Panc1 (cell line): ENCODE measurements around the gene FCGBP. TPM values are rescaled to one million over a fixed set of nuclear protein-coding genes. Genes with fewer than 3 reads are reported as not detected.
A peak's percentile ranks its signal among the peaks of the same experiment; 100 is the strongest.
"Not testable (repeated sequence)": the region's sequence is repeated elsewhere in the genome, so short reads cannot be mapped to it uniquely, and the experiment has no call there.

ENCODE experiments used
- ATAC-seq: fragments of 200-7000 bp; cut with Tn5 transposase; 2 replicates; pipeline ENCODE4 v1.9.1; 2020; ENCODE audit warnings: mild to moderate bottlenecking, moderate library complexity
- BruUV-seq: library from RNA; stranded (reverse); fragments of 400-500 nt; replicated peaks from 2 replicates; lab custom pipeline; 2021; lab: Mats Ljungman, UMichigan
- CTCF ChIA-PET: fragments of 300-600 bp; sonication (Branson Sonifier 250); formaldehyde crosslinking; loops from one replicate; lab custom pipeline; 2022; ENCODE audit warnings: antibody characterized with exemption; lab: Charles Lee
- POLR2A ChIA-PET: fragments of 300-600 bp; sonication (Branson Sonifier 250); formaldehyde crosslinking; loops from one replicate; lab custom pipeline; 2022; ENCODE audit warnings: antibody characterized with exemption; lab: Charles Lee
- DNase-seq: peaks from one replicate; pipeline ENCODE4 v3.0.0-alpha.2; 2010; ENCODE audit warnings: low read depth, low spot score
- H3K27ac ChIP-seq: 2 replicates; pipeline ENCODE4 v1.5.1; 2011; ENCODE audit warnings: mild to moderate bottlenecking, low read length, inconsistent platforms
- H3K27me3 ChIP-seq: fragments of 200-500 bp; sonication (Bioruptor generic); 2 replicates; pipeline ENCODE4 v1.6.0; 2014; ENCODE audit warnings: low read length, inconsistent platforms; ENCODE audit not compliant: control insufficient read depth, insufficient read depth
- H3K36me3 ChIP-seq: fragments of 200-500 bp; sonication (Bioruptor generic); 2 replicates; pipeline ENCODE4 v1.5.1; 2014; ENCODE audit warnings: inconsistent platforms, mild to moderate bottlenecking, low read length, moderate library complexity; ENCODE audit not compliant: control insufficient read depth, insufficient read depth
- H3K4me1 ChIP-seq: 2 replicates; pipeline ENCODE4 v1.5.1; 2011; ENCODE audit warnings: inconsistent platforms, mild to moderate bottlenecking, low read length, moderate library complexity; ENCODE audit not compliant: control insufficient read depth, insufficient read depth
- H3K4me3 ChIP-seq, 2 experiments: 2 replicates each; pipeline ENCODE4 v1.5.1; 2011 to 2012; ENCODE audit warnings: low read depth in 2 of 2, low read length in 2 of 2, mild to moderate bottlenecking in 2 of 2, inconsistent platforms in 1 of 2, moderate library complexity in 1 of 2
- H3K9me3 ChIP-seq: fragments of 200-500 bp; sonication (Bioruptor generic); 2 replicates; pipeline ENCODE4 v1.5.1; 2014; ENCODE audit warnings: low read depth, mild to moderate bottlenecking, inconsistent platforms, low read length, moderate library complexity; ENCODE audit not compliant: control insufficient read depth, insufficient read depth
- POLR2AphosphoS5 ChIP-seq: IDR thresholded peaks from 2 replicates; pipeline ENCODE4 v1.6.1; 2012; ENCODE audit warnings: mild to moderate bottlenecking, low read depth, low read length, moderate library complexity
- SIN3A ChIP-seq: IDR thresholded peaks from 2 replicates; pipeline ENCODE4 v1.6.1; 2012; ENCODE audit warnings: low read depth, mild to moderate bottlenecking, low read length, moderate library complexity, borderline replicate concordance; ENCODE audit not compliant: insufficient read depth
- TCF7L2 ChIP-seq: IDR thresholded peaks from 2 replicates; pipeline ENCODE4 v1.6.1; 2011; ENCODE audit warnings: mild to moderate bottlenecking, low read depth, low read length, inconsistent platforms
- in situ Hi-C: cut with HindIII; loops from 2 replicates; pipeline ENCODE4 v1.10.0; 2016; ENCODE audit warnings: low sequenced_read_pairs, low pct_unique_long_range_greater_than_20kb
- intact Hi-C: fragments of 100-400 bp; cut with micrococcal nuclease; formaldehyde crosslinking; loops from one replicate; pipeline ENCODE4 v1.10.0; 2022; ENCODE audit not compliant: unreplicated experiment
- total RNA-seq: library from RNA; stranded (reverse); gene quantifications from one replicate; pipeline ENCODE4 v1.2.1, GENCODE V29; 2021; ENCODE audit not compliant: unreplicated experiment
- TF ChIP-seq, protein P1 (sequence below), 2 experiments: IDR thresholded peaks; 2 replicates each; pipeline ENCODE4 v1.6.1; 2011 to 2012; ENCODE audit warnings: low read depth in 2 of 2, control low read depth in 1 of 2, low read length in 1 of 2, mild to moderate bottlenecking in 1 of 2, moderate library complexity in 1 of 2; ENCODE audit not compliant: insufficient read depth in 1 of 2
- TF ChIP-seq, protein P2 (sequence below): fragments of 450-650 bp; IDR thresholded peaks from 2 replicates; pipeline ENCODE4 v1.5.1; 2017; ENCODE audit warnings: mild to moderate bottlenecking

FCGBP gene
- total RNA-seq, 1 experiment from 2014 or later, result 6.4 TPM

DNA sequence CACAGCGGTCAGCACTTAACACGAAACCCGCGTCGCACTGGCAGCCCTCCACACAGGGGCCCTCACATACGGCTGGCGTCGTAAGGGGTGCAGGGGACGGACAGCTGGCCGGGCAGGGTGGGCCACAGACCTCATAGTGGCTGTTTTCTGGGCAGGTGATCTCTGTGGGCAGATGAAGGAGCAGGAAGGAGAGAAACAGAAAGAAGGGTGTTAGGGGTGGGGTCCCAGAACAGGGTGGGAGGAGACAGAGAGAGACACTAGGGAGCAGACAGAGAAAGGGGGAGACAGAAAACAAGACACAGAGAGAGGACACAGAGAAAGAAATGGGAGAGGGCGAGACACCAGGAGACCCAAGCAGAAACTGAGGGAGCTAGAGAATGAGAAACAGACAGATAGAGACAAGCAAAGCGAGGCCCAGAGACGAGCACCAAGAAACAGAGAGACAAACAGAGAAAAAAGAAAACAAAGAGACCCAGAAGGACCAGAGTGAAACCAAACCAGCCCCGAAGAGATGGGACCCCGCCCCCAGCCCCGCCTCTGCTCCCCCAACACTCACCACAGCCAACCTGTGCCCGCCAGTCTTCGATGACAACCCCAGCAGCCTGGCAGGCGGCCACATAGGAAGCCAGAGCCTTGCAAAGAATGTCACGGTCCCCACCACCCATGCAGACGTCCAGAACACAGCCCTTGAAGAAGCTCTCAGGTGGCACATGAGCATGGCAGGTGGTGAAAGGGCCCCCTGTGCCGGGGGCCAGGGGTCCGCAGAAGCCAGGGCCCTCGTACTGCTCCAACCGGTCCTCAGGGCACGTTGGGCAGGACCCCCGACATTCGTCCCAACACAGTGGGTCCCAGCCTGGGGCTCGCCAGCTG lies 40.8 kb downstream of the FCGBP start:
- H3K36me3 ChIP-seq, ATAC-seq: not testable (repeated sequence)
- intact Hi-C loops, result loop anchor here (10.0 kb wide), 1 partner anchor 241 kb away; no protein-coding TSS in a partner anchor

DNA sequence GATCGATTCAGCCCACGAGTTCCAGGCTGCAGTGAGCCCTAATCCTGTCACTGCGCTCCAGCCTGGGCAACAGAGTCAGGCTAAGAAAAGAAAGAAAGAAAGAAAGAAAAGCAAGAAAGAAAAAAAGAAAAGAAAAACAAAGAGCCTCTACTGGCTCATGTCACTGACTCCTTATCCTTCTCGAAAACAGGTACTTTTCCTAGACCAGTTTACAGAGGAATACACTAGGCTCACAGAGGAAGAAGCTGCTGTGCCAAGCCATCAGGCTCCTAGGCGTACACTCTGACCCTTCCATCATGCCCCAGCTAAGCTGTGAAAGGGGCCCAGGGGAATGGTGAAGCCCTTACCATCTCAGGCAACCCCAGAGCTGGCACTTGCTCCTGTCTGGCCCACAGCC lies 41.9 kb downstream of the FCGBP start:
- H3K27ac ChIP-seq, H3K4me1 ChIP-seq, H3K27me3 ChIP-seq, BruUV-seq, H3K9me3 ChIP-seq, H3K36me3 ChIP-seq, H3K4me3 ChIP-seq, in situ Hi-C loops, DNase-seq: not testable (repeated sequence)
- peak; percentile 5 for ATAC-seq
- ChIA-PET CTCF (interaction anchor here (0.6 to 4.9 kb wide), 4 partner anchors 11 to 100 kb away, joined by 3 to 37 read pairs (median 4); partner anchors contain the start of gene PSMC4), POLR2A (interaction anchor here (0.6 kb wide), 2 partner anchors 180 to 447 kb away, joined by 4 to 12 read pairs; partner anchors contain the start of gene SUPT5H)
- intact Hi-C loops, result loop anchor here (10.0 kb wide), 1 partner anchor 242 kb away; no protein-coding TSS in a partner anchor

More for the DNA sequence above, 40.8 kb downstream of the FCGBP start:
- in situ Hi-C loops, DNase-seq, BruUV-seq, H3K4me1 ChIP-seq, H3K9me3 ChIP-seq, H3K27me3 ChIP-seq, H3K27ac ChIP-seq, H3K4me3 ChIP-seq: not testable (repeated sequence)
- ChIA-PET POLR2A (interaction anchor here (0.6 to 0.7 kb wide), 3 partner anchors 107 to 361 kb away, joined by 3 to 5 read pairs (median 4); partner anchors contain the start of gene EID2B), CTCF (interaction anchor here (0.6 to 4.9 kb wide), 4 partner anchors 16 to 107 kb away, joined by 5 to 37 read pairs (median 6); partner anchors contain the start of gene PSMC4)

DNA sequence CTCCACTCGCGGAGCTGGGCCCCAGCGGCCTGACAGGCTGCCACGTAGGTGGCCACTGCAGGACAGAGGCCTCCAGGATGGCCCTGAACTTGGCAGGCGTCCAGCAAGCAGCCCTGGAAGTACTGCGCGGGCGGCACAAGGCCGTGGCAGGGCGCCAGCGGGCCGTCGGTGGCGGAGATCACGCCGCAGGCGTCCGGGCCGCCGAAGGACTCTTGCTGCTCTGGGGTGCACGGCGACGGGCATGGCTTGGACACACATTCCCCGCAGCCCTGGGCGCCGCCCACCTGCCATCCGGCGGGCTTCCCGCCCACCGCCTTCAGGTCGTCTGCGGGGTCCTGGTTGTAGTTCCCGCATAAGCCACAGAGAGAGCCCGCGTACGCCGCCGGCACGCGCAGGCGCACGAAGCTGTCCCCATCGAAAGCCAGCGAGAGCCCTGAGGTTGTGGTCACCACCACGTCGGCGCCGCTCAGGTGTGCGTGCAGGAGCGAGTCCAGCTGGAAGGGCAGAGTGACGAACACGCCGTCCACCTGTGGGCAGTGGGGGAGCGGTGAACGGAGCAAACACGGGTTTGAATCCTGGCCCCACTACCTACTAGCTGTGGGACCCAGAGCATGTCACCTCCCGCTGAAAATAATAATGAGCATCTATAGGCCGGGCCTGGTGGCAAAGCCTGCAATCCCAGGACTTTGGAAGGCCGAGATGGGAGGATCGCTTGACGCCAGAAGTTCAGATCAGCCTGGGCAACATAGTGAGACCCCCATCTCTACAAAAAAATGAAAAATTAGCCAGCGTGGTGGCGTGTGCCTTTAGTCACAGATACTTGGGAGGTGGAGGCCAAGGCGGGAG lies 42.6 kb downstream of the FCGBP start:
- H3K4me1 ChIP-seq, DNase-seq, H3K27ac ChIP-seq, BruUV-seq, H3K9me3 ChIP-seq, H3K27me3 ChIP-seq, in situ Hi-C loops, H3K36me3 ChIP-seq: not testable (repeated sequence)
- intact Hi-C loops, result loop anchor here (10.0 kb wide), 1 partner anchor 243 kb away; no protein-coding TSS in a partner anchor
- peak overlapping the region; percentile 0 to 4; a peak in 3 of 4 replicates for H3K4me3 ChIP-seq
- ChIA-PET CTCF (interaction anchor here (0.6 to 4.9 kb wide), 6 partner anchors 11 to 99 kb away, joined by 3 to 37 read pairs (median 4); partner anchors contain the start of gene PSMC4), POLR2A (interaction anchor here (0.6 kb wide), 2 partner anchors 447 to 802 kb away, joined by 4 read pairs; partner anchors contain the start of gene SUPT5H)
- peak; percentile 39 for ATAC-seq

DNA sequence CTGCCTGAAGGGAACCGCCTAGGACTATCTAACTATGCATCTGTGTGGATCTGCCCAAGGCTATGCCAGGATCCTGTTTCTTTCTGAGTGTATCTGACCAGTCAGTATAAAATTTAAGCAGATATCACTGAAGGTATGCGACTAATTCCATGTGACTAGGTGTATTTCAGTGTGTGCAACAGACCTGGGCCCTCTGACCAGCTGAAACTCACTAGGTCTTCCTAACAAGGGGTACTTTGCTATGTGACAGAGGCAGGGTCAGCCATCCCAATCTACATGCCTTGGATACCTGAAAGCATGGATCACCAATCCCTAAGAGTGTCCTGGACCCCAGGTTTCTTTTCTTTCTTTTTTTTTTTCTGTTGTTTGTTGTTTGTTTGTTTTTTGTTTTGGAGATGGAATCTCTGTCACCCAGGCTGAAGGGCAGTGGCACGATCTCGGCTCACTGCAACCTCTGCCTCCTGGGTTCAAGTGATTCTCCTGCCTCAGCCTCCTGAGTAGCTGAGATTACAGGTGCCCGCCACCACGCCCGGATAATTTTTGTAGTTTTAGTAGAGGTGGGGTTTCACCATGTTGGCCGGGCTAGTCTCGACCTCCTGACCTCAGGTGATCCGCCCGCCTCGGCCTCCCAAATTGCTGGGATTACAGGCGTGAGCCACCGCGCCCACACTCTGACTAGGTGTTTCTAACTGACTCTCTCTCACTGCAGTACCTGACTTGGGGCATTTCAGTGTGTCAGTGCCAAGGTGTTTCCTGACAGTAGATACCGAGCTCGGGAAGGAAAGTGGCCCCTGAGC lies 43.5 kb downstream of the FCGBP start:
- in situ Hi-C loops, result no loop called here
- POLR2A ChIA-PET, result interaction anchor here (0.6 to 0.7 kb wide), 5 partner anchors 28 to 1272 kb away, joined by 3 to 9 read pairs (median 5); partner anchors contain the start of gene EIF3K
- TF ChIP-seq TCF7L2 (no peak), POLR2AphosphoS5 (no peak), SIN3A (no peak)
- TF ChIP-seq, protein P1, sequence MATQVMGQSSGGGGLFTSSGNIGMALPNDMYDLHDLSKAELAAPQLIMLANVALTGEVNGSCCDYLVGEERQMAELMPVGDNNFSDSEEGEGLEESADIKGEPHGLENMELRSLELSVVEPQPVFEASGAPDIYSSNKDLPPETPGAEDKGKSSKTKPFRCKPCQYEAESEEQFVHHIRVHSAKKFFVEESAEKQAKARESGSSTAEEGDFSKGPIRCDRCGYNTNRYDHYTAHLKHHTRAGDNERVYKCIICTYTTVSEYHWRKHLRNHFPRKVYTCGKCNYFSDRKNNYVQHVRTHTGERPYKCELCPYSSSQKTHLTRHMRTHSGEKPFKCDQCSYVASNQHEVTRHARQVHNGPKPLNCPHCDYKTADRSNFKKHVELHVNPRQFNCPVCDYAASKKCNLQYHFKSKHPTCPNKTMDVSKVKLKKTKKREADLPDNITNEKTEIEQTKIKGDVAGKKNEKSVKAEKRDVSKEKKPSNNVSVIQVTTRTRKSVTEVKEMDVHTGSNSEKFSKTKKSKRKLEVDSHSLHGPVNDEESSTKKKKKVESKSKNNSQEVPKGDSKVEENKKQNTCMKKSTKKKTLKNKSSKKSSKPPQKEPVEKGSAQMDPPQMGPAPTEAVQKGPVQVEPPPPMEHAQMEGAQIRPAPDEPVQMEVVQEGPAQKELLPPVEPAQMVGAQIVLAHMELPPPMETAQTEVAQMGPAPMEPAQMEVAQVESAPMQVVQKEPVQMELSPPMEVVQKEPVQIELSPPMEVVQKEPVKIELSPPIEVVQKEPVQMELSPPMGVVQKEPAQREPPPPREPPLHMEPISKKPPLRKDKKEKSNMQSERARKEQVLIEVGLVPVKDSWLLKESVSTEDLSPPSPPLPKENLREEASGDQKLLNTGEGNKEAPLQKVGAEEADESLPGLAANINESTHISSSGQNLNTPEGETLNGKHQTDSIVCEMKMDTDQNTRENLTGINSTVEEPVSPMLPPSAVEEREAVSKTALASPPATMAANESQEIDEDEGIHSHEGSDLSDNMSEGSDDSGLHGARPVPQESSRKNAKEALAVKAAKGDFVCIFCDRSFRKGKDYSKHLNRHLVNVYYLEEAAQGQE (IDR thresholded peaks at IDR 0.05; ENCODE audit: insufficient read depth in 1 of 2, low read depth in 2 of 2, low read length in 1 of 2), result no peak
- TF ChIP-seq, protein P2, sequence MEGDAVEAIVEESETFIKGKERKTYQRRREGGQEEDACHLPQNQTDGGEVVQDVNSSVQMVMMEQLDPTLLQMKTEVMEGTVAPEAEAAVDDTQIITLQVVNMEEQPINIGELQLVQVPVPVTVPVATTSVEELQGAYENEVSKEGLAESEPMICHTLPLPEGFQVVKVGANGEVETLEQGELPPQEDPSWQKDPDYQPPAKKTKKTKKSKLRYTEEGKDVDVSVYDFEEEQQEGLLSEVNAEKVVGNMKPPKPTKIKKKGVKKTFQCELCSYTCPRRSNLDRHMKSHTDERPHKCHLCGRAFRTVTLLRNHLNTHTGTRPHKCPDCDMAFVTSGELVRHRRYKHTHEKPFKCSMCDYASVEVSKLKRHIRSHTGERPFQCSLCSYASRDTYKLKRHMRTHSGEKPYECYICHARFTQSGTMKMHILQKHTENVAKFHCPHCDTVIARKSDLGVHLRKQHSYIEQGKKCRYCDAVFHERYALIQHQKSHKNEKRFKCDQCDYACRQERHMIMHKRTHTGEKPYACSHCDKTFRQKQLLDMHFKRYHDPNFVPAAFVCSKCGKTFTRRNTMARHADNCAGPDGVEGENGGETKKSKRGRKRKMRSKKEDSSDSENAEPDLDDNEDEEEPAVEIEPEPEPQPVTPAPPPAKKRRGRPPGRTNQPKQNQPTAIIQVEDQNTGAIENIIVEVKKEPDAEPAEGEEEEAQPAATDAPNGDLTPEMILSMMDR, result no peak
- Histone ChIP-seq H3K9me3 (no peaks in the 10 kb centered on the region), H3K4me3 (no peak overlapping the region), H3K27ac (no peak overlapping the region), H3K27me3 (no peaks in the 10 kb centered on the region), H3K36me3 (no peaks in the 10 kb centered on the region), H3K4me1 (no peaks in the 10 kb centered on the region)
- no TSS peak for BruUV-seq
- ATAC-seq (no peak), DNase-seq (no peak)
- intact Hi-C loops, result loop anchor here (10.0 kb wide), 1 partner anchor 244 kb away; no protein-coding TSS in a partner anchor
- CTCF ChIA-PET, result interaction anchor here (0.5 to 4.9 kb wide), 8 partner anchors 35 to 412 kb away, joined by 3 to 37 read pairs (median 5); partner anchors contain the start of genes PSMC4 and TIMM50
